OCI-LY3 (cell line): ENCODE data around the gene ESCO1.

ENCODE experiments used
- CTCF ChIP-seq: fragments of 200-600, 300-600 bp; sonication (generic); IDR thresholded peaks from 2 replicates; pipeline ENCODE4 v1.5.1; 2014; ENCODE audit warnings: antibody characterized with exemption, low read length, low read depth
- EZH2phosphoT487 ChIP-seq: fragments of 200-600 bp; shearing (Covaris generic); IDR thresholded peaks from 2 replicates; pipeline ENCODE4 v1.6.1; 2018; ENCODE audit warnings: antibody characterized with exemption, mixed run types, low read depth

GRCh38 chr18:21584391-21584790, 16.1 kb downstream of the ESCO1 start:
- no peak for TF ChIP-seq CTCF
- TF ChIP-seq EZH2phosphoT487: no peak
